SK-N-SH treated with all-trans-retinoic acid at 6 μM for 48 hours (cell line): ENCODE results near the gene AKAP12.

Experiments used
- ARNTL ChIP-seq: fragments of 450-650 bp; formaldehyde crosslinking; IDR thresholded peaks from 2 replicates; pipeline ENCODE4 v1.5.0; 2020; ENCODE audit warnings: low read depth, mild to moderate bottlenecking, moderate library complexity, borderline replicate concordance
- BACH2 ChIP-seq: fragments of 250-450 bp; sonication (Bioruptor Pico); IDR thresholded peaks from 2 replicates; pipeline ENCODE4 v1.9.0; 2021; ENCODE audit warnings: mild to moderate bottlenecking, borderline replicate concordance
- CREB5 ChIP-seq: fragments of 250-450 bp; sonication (Bioruptor Pico); IDR thresholded peaks from 2 replicates; pipeline ENCODE4 v1.5.1; 2020; ENCODE audit warnings: low read depth, mild to moderate bottlenecking, moderate library complexity
- CSRNP3 ChIP-seq: fragments of 250-450 bp; sonication (Bioruptor Pico); IDR thresholded peaks from 2 replicates; pipeline ENCODE4 v1.5.1; 2021; ENCODE audit warnings: mild to moderate bottlenecking, moderate library complexity
- ESRRG ChIP-seq: fragments of 250-450 bp; sonication (Bioruptor Pico); IDR thresholded peaks from 2 replicates; pipeline ENCODE4 v1.6.1; 2021; ENCODE audit warnings: mild to moderate bottlenecking
- OSR1 ChIP-seq: fragments of 250-450 bp; sonication (Bioruptor Pico); IDR thresholded peaks from 2 replicates; pipeline ENCODE4 v1.8.0; 2022; ENCODE audit warnings: moderate library complexity, mild to moderate bottlenecking, inconsistent platforms
- PATZ1 ChIP-seq: fragments of 250-450 bp; sonication (Bioruptor Pico); IDR thresholded peaks from 2 replicates; pipeline ENCODE4 v1.8.0; 2020; ENCODE audit warnings: mild to moderate bottlenecking, moderate library complexity, borderline replicate concordance
- RARB ChIP-seq: fragments of 250-450 bp; sonication (Bioruptor Pico); IDR thresholded peaks from 2 replicates; pipeline ENCODE4 v1.8.0; 2021; ENCODE audit warnings: mild to moderate bottlenecking, moderate library complexity
- TCF4 ChIP-seq: fragments of 250-450 bp; sonication (Bioruptor Pico); IDR thresholded peaks from 2 replicates; pipeline ENCODE4 v1.8.0; 2021; ENCODE audit warnings: mild to moderate bottlenecking, moderate library complexity, borderline replicate concordance
- TOX ChIP-seq: fragments of 250-450 bp; sonication (Bioruptor Pico); IDR thresholded peaks from 2 replicates; pipeline ENCODE4 v1.8.0; 2021; ENCODE audit warnings: mild to moderate bottlenecking, moderate library complexity, borderline replicate concordance
- TSHZ2 ChIP-seq: fragments of 250-450 bp; sonication (Bioruptor Pico); IDR thresholded peaks from 2 replicates; pipeline ENCODE4 v1.5.0; 2020; ENCODE audit warnings: mild to moderate bottlenecking, moderate library complexity
- ZFP30 ChIP-seq: fragments of 450-650 bp; formaldehyde crosslinking; IDR thresholded peaks from 2 replicates; pipeline ENCODE4 v1.5.0; 2022; ENCODE audit warnings: mild to moderate bottlenecking, moderate library complexity
- ZNF565 ChIP-seq: fragments of 450-650 bp; formaldehyde crosslinking; conservative IDR thresholded peaks from 2 replicates; pipeline ENCODE4 v1.5.0; 2020; ENCODE audit warnings: low read depth, mild to moderate bottlenecking, moderate library complexity

- TF ChIP-seq ZNF565 (CRISPR knock-in tag), result no peak
- no peak for TF ChIP-seq OSR1
- no peak for TF ChIP-seq RARB (CRISPR knock-in tag)
- TF ChIP-seq CREB5 (CRISPR knock-in tag), result no peak
- TF ChIP-seq BACH2, result no peak
- no peak for TF ChIP-seq ZFP30 (CRISPR knock-in tag)
- TF ChIP-seq TOX (CRISPR knock-in tag), result no peak
- TF ChIP-seq ARNTL (CRISPR knock-in tag), result no peak
- no peak for TF ChIP-seq ESRRG
- TF ChIP-seq PATZ1 (CRISPR knock-in tag), result no peak
- no peak for TF ChIP-seq TCF4 (CRISPR knock-in tag)
- TF ChIP-seq TSHZ2 (CRISPR knock-in tag), result no peak
- no peak for TF ChIP-seq CSRNP3 (CRISPR knock-in tag)
Measured at GRCh38 chr6:151285122-151285521, 45.4 kb downstream of the AKAP12 start.
